Raji (cell line): ENCODE data around the gene DYNLL2.

Source experiments
- POLR2A ChIP-seq: IDR thresholded peaks from 2 replicates; pipeline ENCODE4 v1.6.1; 2011; ENCODE audit warnings: low read depth, low read length, control low read depth; ENCODE audit not compliant: insufficient read depth

The DYNLL2 gene

GRCh38 chr17:58119491-58119890 is 36.3 kb downstream of the DYNLL2 start:
- no peak for TF ChIP-seq POLR2A

DNA sequence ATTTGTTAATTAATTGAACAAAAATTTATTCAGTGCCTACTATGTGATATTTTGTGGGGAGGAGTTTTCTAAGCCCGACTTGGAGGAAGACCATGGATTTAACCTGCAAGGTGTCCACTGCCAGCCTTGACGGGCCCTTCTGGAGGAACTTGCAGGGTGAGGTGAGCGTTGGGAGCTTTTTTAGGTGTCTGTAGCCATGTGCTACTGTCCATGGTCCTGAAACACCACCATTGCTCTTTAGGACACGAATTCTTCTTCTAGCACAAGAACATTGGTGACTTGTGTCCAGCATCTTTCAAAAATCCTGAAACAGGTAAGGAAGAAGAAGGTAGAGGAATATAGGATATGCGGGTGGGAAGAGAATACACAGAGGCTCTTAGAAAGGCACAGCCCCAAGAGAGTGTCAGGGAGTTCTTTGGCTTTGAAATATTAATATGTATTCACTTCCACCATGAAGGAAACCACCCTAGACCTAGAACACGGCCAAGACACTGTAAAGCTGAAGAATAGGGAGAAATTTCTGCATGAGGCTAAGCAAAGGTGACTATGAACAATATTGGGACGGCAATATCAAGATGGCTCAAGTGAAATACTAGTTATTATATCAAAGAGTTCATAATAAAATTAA is 37.1 kb downstream of the DYNLL2 start:
- TF ChIP-seq POLR2A, result no peak

DNA sequence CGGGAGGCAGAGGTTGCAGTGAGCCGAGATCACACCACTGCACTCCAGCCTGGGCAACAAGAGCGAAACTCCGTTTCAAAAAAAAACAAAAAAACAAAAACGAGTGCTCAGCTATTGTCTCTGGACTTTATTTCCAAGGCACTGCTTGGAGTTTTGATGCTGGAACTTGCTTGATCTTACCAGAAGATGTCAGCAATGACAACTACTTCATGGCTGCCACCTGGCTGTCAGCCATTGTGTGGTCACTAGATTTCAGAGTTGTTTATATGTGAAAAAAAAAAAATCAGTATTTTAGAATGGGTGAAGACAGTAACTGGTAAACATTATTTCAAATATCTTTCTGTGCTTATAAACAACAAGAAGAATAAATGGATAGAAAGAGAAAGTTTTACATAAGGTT is 38.7 kb downstream of the DYNLL2 start:
- no peak for TF ChIP-seq POLR2A

GRCh38 chr17:58127846-58128245 is 44.6 kb downstream of the DYNLL2 start:
- TF ChIP-seq POLR2A, result no peak

- no peak for TF ChIP-seq POLR2A
Measured at GRCh38 chr17:58136669-58137279, 53.6 kb downstream of the DYNLL2 start.

GRCh38 chr17:58141505-58141904 is 58.3 kb downstream of the DYNLL2 start:
- no peak for TF ChIP-seq POLR2A

DNA sequence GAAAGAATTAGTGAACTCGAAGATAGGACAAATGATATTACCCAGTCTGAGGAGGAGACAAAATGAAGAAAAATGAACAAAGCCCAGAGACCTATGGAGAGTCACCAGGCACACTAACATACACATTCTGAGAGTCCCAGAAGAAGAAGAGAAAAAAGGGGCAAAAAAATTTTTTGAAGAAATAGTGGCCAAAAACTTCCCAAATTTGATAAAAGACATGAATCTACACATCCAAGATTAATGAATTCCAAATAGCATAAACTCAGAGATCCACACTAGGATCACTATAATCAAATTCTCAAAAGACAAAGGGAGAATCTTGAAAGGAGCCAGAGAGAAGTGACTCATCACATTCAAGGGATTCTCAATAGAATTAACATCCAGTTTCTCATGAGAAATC is 61.6 kb downstream of the DYNLL2 start:
- no peak for TF ChIP-seq POLR2A
